OCI-LY7 (cell line): ENCODE measurements around the gene HSD17B14. TPM values are rescaled to one million over a fixed set of nuclear protein-coding genes. Genes with fewer than 3 reads are reported as not detected.

ENCODE experiments used
- BruUV-seq: library from RNA; stranded (reverse); fragments of 400-500 nt; replicated peaks from 2 replicates; lab custom pipeline; 2021; lab: Mats Ljungman, UMichigan
- CTCF ChIA-PET: fragments of 300-600 bp; sonication (Branson Sonifier 250); formaldehyde crosslinking; loops from one replicate; lab custom pipeline; 2022; ENCODE audit warnings: antibody characterized with exemption; ENCODE audit not compliant: unreplicated experiment; lab: Charles Lee
- POLR2A ChIA-PET: fragments of 300-600 bp; sonication (Branson Sonifier 250); formaldehyde crosslinking; loops from one replicate; lab custom pipeline; 2022; ENCODE audit warnings: antibody characterized with exemption; lab: Charles Lee
- DNase-seq: peaks from one replicate; pipeline ENCODE4 v3.0.0-alpha.2; 2015; ENCODE audit warnings: low spot score
- H2AFZ ChIP-seq: fragments of 200-600 bp; sonication (generic), shearing (Covaris generic); 2 replicates; pipeline ENCODE4 v1.6.1; 2014; ENCODE audit warnings: mild to moderate bottlenecking, antibody characterized with exemption, low read length, moderate library complexity
- H3K27ac ChIP-seq: fragments of 200-600 bp; sonication (generic); 2 replicates; pipeline ENCODE4 v1.5.1; 2014; ENCODE audit warnings: mixed run types, low read depth, mild to moderate bottlenecking, moderate library complexity, low read length, inconsistent platforms; ENCODE audit not compliant: poor library complexity, severe bottlenecking
- H3K36me3 ChIP-seq: fragments of 200-600 bp; sonication (generic); 2 replicates; pipeline ENCODE4 v1.6.1; 2014; ENCODE audit warnings: mild to moderate bottlenecking, antibody characterized with exemption, low read length, moderate library complexity, mixed read lengths; ENCODE audit not compliant: insufficient read depth
- H3K4me1 ChIP-seq: fragments of 200-600 bp; sonication (generic); 2 replicates; pipeline ENCODE4 v1.5.1; 2014; ENCODE audit warnings: mild to moderate bottlenecking, low read length; ENCODE audit not compliant: insufficient read depth, poor library complexity, severe bottlenecking
- H3K4me2 ChIP-seq: fragments of 200-600 bp; sonication (generic); 2 replicates; pipeline ENCODE4 v1.6.1; 2014; ENCODE audit warnings: mild to moderate bottlenecking, low read length
- H3K4me3 ChIP-seq: fragments of 200-600 bp; sonication (generic); 2 replicates; pipeline ENCODE4 v1.5.1; 2014; ENCODE audit warnings: mild to moderate bottlenecking, low read depth, low read length; ENCODE audit not compliant: poor library complexity, severe bottlenecking
- H3K79me2 ChIP-seq: fragments of 200-600 bp; sonication (generic); 2 replicates; pipeline ENCODE4 v1.6.1; 2016; ENCODE audit warnings: low read depth, mild to moderate bottlenecking, low read length, moderate library complexity, mixed read lengths; ENCODE audit not compliant: insufficient read depth
- H3K9me2 ChIP-seq: fragments of 200-600 bp; sonication (generic); 2 replicates; pipeline ENCODE4 v1.6.1; 2016; ENCODE audit warnings: mild to moderate bottlenecking, low read length, mixed read lengths; ENCODE audit not compliant: insufficient read depth
- H3K9me3 ChIP-seq: fragments of 200-600 bp; sonication (generic); 2 replicates; pipeline ENCODE4 v1.6.1; 2014; ENCODE audit warnings: mild to moderate bottlenecking, mixed run types, low read length, mixed read lengths
- H4K20me1 ChIP-seq: fragments of 200-600 bp; sonication (generic); 2 replicates; pipeline ENCODE4 v1.6.1; 2014; ENCODE audit warnings: mild to moderate bottlenecking, antibody characterized with exemption, low read length, moderate library complexity, mixed read lengths; ENCODE audit not compliant: insufficient read depth
- CTCF ChIP-seq: fragments of 200-600 bp; sonication (generic); conservative IDR thresholded peaks from 2 replicates; pipeline ENCODE4 v1.5.1; 2014; ENCODE audit warnings: mild to moderate bottlenecking, antibody characterized with exemption, low read length, moderate library complexity, mixed read lengths
- EZH2phosphoT487 ChIP-seq: fragments of 200-600 bp; sonication (generic); IDR thresholded peaks from 2 replicates; pipeline ENCODE4 v1.6.1; 2018; ENCODE audit warnings: low read depth, borderline replicate concordance, mild to moderate bottlenecking, mixed run types, antibody characterized with exemption, low read length, moderate library complexity, mixed read lengths
- intact Hi-C: fragments of 100-400 bp; cut with micrococcal nuclease; formaldehyde crosslinking; loops from one replicate; pipeline ENCODE4 v1.10.0; 2022; ENCODE audit not compliant: unreplicated experiment
- total RNA-seq, 2 experiments: library from RNA; depleted of rRNA in 1 of 2; stranded (reverse); fragments of >200 nt in 1 of 2; shearing (Covaris generic) in 1 of 2; gene quantifications; 2 replicates each; pipeline ENCODE4 v1.2.3, GENCODE V29; 2014 to 2022

The HSD17B14 gene
- total RNA-seq, 2 experiments from 2014 or later: 1.8 to 4.5 TPM

GRCh38 chr19:48867123-48867745 is 30.9 kb upstream of the HSD17B14 start:
- Histone ChIP-seq H3K4me1 (peaks cover 29% of the 10 kb centered on the region), H3K4me2 (no peak overlapping the region), H3K36me3 (no peaks in the 10 kb centered on the region), H3K4me3 (no peak overlapping the region), H3K79me2 (no peaks in the 10 kb centered on the region), H4K20me1 (no peaks in the 10 kb centered on the region), H3K9me3 (no peaks in the 10 kb centered on the region), H3K9me2 (no peaks in the 10 kb centered on the region), H3K27ac (no peak overlapping the region), H2AFZ (no peak overlapping the region)
- DNase-seq: no peak
- intact Hi-C loops: no loop called here
- CTCF ChIA-PET: no interaction called here
- POLR2A ChIA-PET: interaction anchor here (0.6 kb wide), 1 partner anchor 227 kb away, joined by 8 read pairs; no protein-coding TSS in a partner anchor
- TF ChIP-seq EZH2phosphoT487 (no peak), CTCF (no peak)
- no TSS peak for BruUV-seq

GRCh38 chr19:48866692-48867091 is 30.4 kb upstream of the HSD17B14 start:
- ChIA-PET POLR2A (no interaction called here), CTCF (no interaction called here)
- H4K20me1 ChIP-seq: no peaks in the 10 kb centered on the region
- H3K36me3 ChIP-seq: no peaks in the 10 kb centered on the region
- intact Hi-C loops: no loop called here
- H3K9me3 ChIP-seq: no peaks in the 10 kb centered on the region
- peaks cover 26% of the 10 kb centered on the region for H3K4me1 ChIP-seq
- no TSS peak for BruUV-seq
- H2AFZ ChIP-seq: peak overlapping the region; percentile 59; the same call in 1 of the 2 replicates
- H3K4me2 ChIP-seq: no peak overlapping the region; the same call in 1 of the 2 replicates
- H3K27ac ChIP-seq: no peak overlapping the region
- no peaks in the 10 kb centered on the region for H3K9me2 ChIP-seq
- TF ChIP-seq EZH2phosphoT487 (no peak), CTCF (no peak)
- no peak for DNase-seq
- H3K4me3 ChIP-seq: no peak overlapping the region
- no peaks in the 10 kb centered on the region for H3K79me2 ChIP-seq

GRCh38 chr19:48862827-48863226 is 26.5 kb upstream of the HSD17B14 start:
- Histone ChIP-seq H3K4me3 (no peak overlapping the region), H4K20me1 (no peaks in the 10 kb centered on the region), H2AFZ (no peak overlapping the region), H3K9me2 (no peaks in the 10 kb centered on the region), H3K36me3 (no peaks in the 10 kb centered on the region), H3K9me3 (no peaks in the 10 kb centered on the region), H3K4me2 (no peak overlapping the region), H3K27ac (no peak overlapping the region), H3K4me1 (peaks cover 29% of the 10 kb centered on the region), H3K79me2 (no peaks in the 10 kb centered on the region)
- DNase-seq: no peak
- TF ChIP-seq EZH2phosphoT487 (no peak), CTCF (no peak)
- CTCF ChIA-PET: no interaction called here
- no TSS peak for BruUV-seq
- POLR2A ChIA-PET: no interaction called here
- intact Hi-C loops: no loop called here
